WERI-Rb-1 (cell line): ENCODE results near the gene P3H2.

Experiments used
- DNase-seq: peaks from one replicate; pipeline ENCODE4 v3.0.0-alpha.2; 2020
- H3K27ac ChIP-seq: fragments of 250-450 bp; sonication (Bioruptor Pico); 2 replicates; pipeline ENCODE4 v1.5.1; 2020; ENCODE audit warnings: mild to moderate bottlenecking, moderate library complexity
- H3K27me3 ChIP-seq: fragments of 250-450 bp; sonication (Bioruptor Pico); 2 replicates; pipeline ENCODE4 v1.5.1; 2021; ENCODE audit warnings: mild to moderate bottlenecking, low read depth, moderate library complexity; ENCODE audit not compliant: insufficient read depth, severe bottlenecking
- H3K36me3 ChIP-seq: fragments of 250-450 bp; sonication (Bioruptor Pico); 2 replicates; pipeline ENCODE4 v1.5.1; 2020; ENCODE audit warnings: mild to moderate bottlenecking, moderate library complexity
- H3K4me3 ChIP-seq: 2 replicates; pipeline ENCODE4 v1.5.1; 2011; ENCODE audit warnings: low read depth, mild to moderate bottlenecking, control low read depth, low read length
- H3K9me3 ChIP-seq: fragments of 250-450 bp; sonication (Bioruptor Pico); 2 replicates; pipeline ENCODE4 v1.5.1; 2021; ENCODE audit warnings: mild to moderate bottlenecking, moderate library complexity; ENCODE audit not compliant: severe bottlenecking
- CTCF ChIP-seq: IDR thresholded peaks from 2 replicates; pipeline ENCODE4 v1.5.1; 2011; ENCODE audit warnings: low read depth, mild to moderate bottlenecking, control low read depth, inconsistent platforms, low read length

Gene P3H2

GRCh38 chr3:190034446-190034845 is 86.3 kb downstream of the P3H2 start:
- H3K4me3 ChIP-seq = no peak overlapping the region
- H3K27ac ChIP-seq = no peak overlapping the region
- TF ChIP-seq CTCF = no peak
- no peaks in the 10 kb centered on the region for H3K36me3 ChIP-seq
- no peaks in the 10 kb centered on the region for H3K9me3 ChIP-seq
- no peaks in the 10 kb centered on the region for H3K27me3 ChIP-seq
- DNase-seq = no peak

- H3K36me3 ChIP-seq = no peaks in the 10 kb centered on the region
- H3K27ac ChIP-seq = no peak overlapping the region
- DNase-seq = no peak
- no peak overlapping the region for H3K4me3 ChIP-seq
- TF ChIP-seq CTCF = no peak
- H3K27me3 ChIP-seq = no peaks in the 10 kb centered on the region
- H3K9me3 ChIP-seq = no peaks in the 10 kb centered on the region
Observed at GRCh38 chr3:190032923-190033322, 87.8 kb downstream of the P3H2 start.

GRCh38 chr3:190031887-190032752 is 88.6 kb downstream of the P3H2 start:
- TF ChIP-seq CTCF = no peak
- no peak overlapping the region for H3K27ac ChIP-seq

GRCh38 chr3:190027116-190027515 is 93.6 kb downstream of the P3H2 start:
- no peak overlapping the region for H3K27ac ChIP-seq
- no peaks in the 10 kb centered on the region for H3K36me3 ChIP-seq
- H3K27me3 ChIP-seq = no peaks in the 10 kb centered on the region
- no peak for DNase-seq
- H3K4me3 ChIP-seq = no peak overlapping the region
- no peak for TF ChIP-seq CTCF
- H3K9me3 ChIP-seq = no peaks in the 10 kb centered on the region

More at GRCh38 chr3:190031887-190032752, 88.6 kb downstream of the P3H2 start:
- no peak for DNase-seq
- Histone ChIP-seq H3K27me3 (no peaks in the 10 kb centered on the region), H3K9me3 (no peaks in the 10 kb centered on the region), H3K4me3 (no peak overlapping the region), H3K36me3 (no peaks in the 10 kb centered on the region)

- no peaks in the 10 kb centered on the region for H3K9me3 ChIP-seq
- no peak for TF ChIP-seq CTCF
- H3K27ac ChIP-seq = no peak overlapping the region
- no peaks in the 10 kb centered on the region for H3K27me3 ChIP-seq
- DNase-seq = no peak
- H3K36me3 ChIP-seq = no peaks in the 10 kb centered on the region
- no peak overlapping the region for H3K4me3 ChIP-seq
Observed at GRCh38 chr3:190026154-190026553, 94.5 kb downstream of the P3H2 start.

GRCh38 chr3:190024912-190025311 is 95.8 kb downstream of the P3H2 start:
- H3K27me3 ChIP-seq = no peaks in the 10 kb centered on the region
- no peak overlapping the region for H3K4me3 ChIP-seq
- H3K27ac ChIP-seq = no peak overlapping the region
- H3K36me3 ChIP-seq = no peaks in the 10 kb centered on the region
- no peaks in the 10 kb centered on the region for H3K9me3 ChIP-seq
- TF ChIP-seq CTCF = no peak
- DNase-seq = no peak
